Breast epithelium (tissue), 3 donors: ENCODE measurements around the gene CHTF18.

ENCODE experiments used
- CTCF ChIP-seq, 3 donors: fragments of 450-650 bp; IDR thresholded peaks; one replicate each; pipeline ENCODE4 v1.5.1; 2016 to 2017; ENCODE audit warnings: antibody characterized with exemption in 3 of 3, mild to moderate bottlenecking in 3 of 3, moderate library complexity in 3 of 3
- POLR2A ChIP-seq: fragments of 450-650 bp; IDR thresholded peaks from one replicate; pipeline ENCODE4 v1.6.1; 2016; ENCODE audit warnings: antibody characterized with exemption, mild to moderate bottlenecking, moderate library complexity

GRCh38 chr16:778447-778846 is 10.0 kb upstream of the CHTF18 start:
- TF ChIP-seq CTCF (IDR thresholded peaks at IDR 0.05), result no peak
- no peak for TF ChIP-seq POLR2A
